Dendritic cell treated with granulocyte-macrophage colony-stimulating factor and Interleukin-4, amounts not matched to agents 40 ng/mL and 50 ng/mL, for 4 days (primary cell): ENCODE measurements around the gene UBAP1.
"Not testable (repeated sequence)": the region's sequence is repeated elsewhere in the genome, so short reads cannot be mapped to it uniquely, and the experiment has no call there.

Experiments used
- H3K27ac Mint-ChIP-seq: one replicate; pipeline ENCODE4 v1.8.0; 2022; ENCODE audit warnings: mild to moderate bottlenecking, mixed read lengths
- H3K27me3 Mint-ChIP-seq: one replicate; pipeline ENCODE4 v1.8.0; 2022; ENCODE audit warnings: mild to moderate bottlenecking, mixed read lengths
- H3K36me3 Mint-ChIP-seq: one replicate; pipeline ENCODE4 v1.8.0; 2022; ENCODE audit warnings: low read depth, mixed read lengths
- H3K4me1 Mint-ChIP-seq: one replicate; pipeline ENCODE4 v1.8.0; 2022; ENCODE audit warnings: low read depth, mixed read lengths
- H3K4me3 Mint-ChIP-seq: one replicate; pipeline ENCODE4 v1.8.0; 2022; ENCODE audit warnings: mild to moderate bottlenecking, moderate library complexity, mixed read lengths
- H3K9me3 Mint-ChIP-seq: one replicate; pipeline ENCODE4 v1.8.0; 2022; ENCODE audit warnings: mixed read lengths
- intact Hi-C: fragments of 100-400 bp; cut with micrococcal nuclease; formaldehyde crosslinking; loops from one replicate; pipeline ENCODE4 v1.15.0; 2022

The UBAP1 gene

GRCh38 chr9:34163434-34163833 lies 15.4 kb upstream of the UBAP1 start:
- Mint-ChIP-seq H3K27me3 (no peaks in the 10 kb centered on the region), H3K27ac (no peak overlapping the region), H3K4me3 (no peak overlapping the region), H3K36me3 (no peaks in the 10 kb centered on the region), H3K4me1 (peaks cover 15% of the 10 kb centered on the region), H3K9me3 (no peaks in the 10 kb centered on the region)
- intact Hi-C loops: no loop called here

- intact Hi-C loops: no loop called here
- Mint-ChIP-seq H3K27ac (no peak overlapping the region), H3K9me3 (no peaks in the 10 kb centered on the region), H3K27me3 (peaks cover 1% of the 10 kb centered on the region), H3K36me3 (no peaks in the 10 kb centered on the region), H3K4me1 (peaks cover 19% of the 10 kb centered on the region), H3K4me3 (no peak overlapping the region)
Measured at GRCh38 chr9:34169125-34169524, 9.7 kb upstream of the UBAP1 start.

GRCh38 chr9:34170237-34170991 lies 8.4 kb upstream of the UBAP1 start:
- intact Hi-C loops: no loop called here
- no peak overlapping the region for H3K27ac Mint-ChIP-seq
- no peaks in the 10 kb centered on the region for H3K9me3 Mint-ChIP-seq
- no peaks in the 10 kb centered on the region for H3K36me3 Mint-ChIP-seq
- H3K27me3 Mint-ChIP-seq: peaks cover 4% of the 10 kb centered on the region
- H3K4me1 Mint-ChIP-seq: peaks cover 19% of the 10 kb centered on the region
- H3K4me3 Mint-ChIP-seq: no peak overlapping the region

GRCh38 chr9:34171753-34172535 lies 6.9 kb upstream of the UBAP1 start:
- H3K27ac Mint-ChIP-seq: peak overlapping the region; percentile 22
- H3K4me1 Mint-ChIP-seq: peaks cover 19% of the 10 kb centered on the region
- intact Hi-C loops: no loop called here
- H3K27me3 Mint-ChIP-seq: peaks cover 4% of the 10 kb centered on the region
- no peaks in the 10 kb centered on the region for H3K36me3 Mint-ChIP-seq
- H3K9me3 Mint-ChIP-seq: no peaks in the 10 kb centered on the region
- H3K4me3 Mint-ChIP-seq: no peak overlapping the region

- Mint-ChIP-seq H3K27ac (no peak overlapping the region), H3K4me3 (no peak overlapping the region), H3K4me1 (peaks cover 27% of the 10 kb centered on the region), H3K36me3 (peaks cover 14% of the 10 kb centered on the region), H3K9me3 (no peaks in the 10 kb centered on the region), H3K27me3 (peaks cover 4% of the 10 kb centered on the region)
- intact Hi-C loops: no loop called here
Measured at GRCh38 chr9:34176089-34176488, 2.8 kb upstream of the UBAP1 start.

- peak overlapping the region; percentile 88 for H3K4me3 Mint-ChIP-seq
- intact Hi-C loops: loop anchor here (2.0 kb wide), 1 partner anchor 53 kb away; no protein-coding TSS in a partner anchor
- H3K9me3 Mint-ChIP-seq: no peaks in the 10 kb centered on the region
- peaks cover 21% of the 10 kb centered on the region for H3K4me1 Mint-ChIP-seq
- H3K27me3 Mint-ChIP-seq: peaks cover 4% of the 10 kb centered on the region
- H3K27ac Mint-ChIP-seq: peak overlapping the region; percentile 96
- peaks cover 21% of the 10 kb centered on the region for H3K36me3 Mint-ChIP-seq
Measured at GRCh38 chr9:34177593-34178435, 1.0 kb upstream of the UBAP1 start.

- H3K9me3 Mint-ChIP-seq: no peaks in the 10 kb centered on the region
- peaks cover 22% of the 10 kb centered on the region for H3K4me1 Mint-ChIP-seq
- peak overlapping the region; percentile 88 for H3K4me3 Mint-ChIP-seq
- intact Hi-C loops: loop anchor here (2.0 kb wide), 1 partner anchor 55 kb away; no protein-coding TSS in a partner anchor
- H3K36me3 Mint-ChIP-seq: peaks cover 30% of the 10 kb centered on the region
- peak overlapping the region; percentile 96 for H3K27ac Mint-ChIP-seq
- peaks cover 4% of the 10 kb centered on the region for H3K27me3 Mint-ChIP-seq
Measured at GRCh38 chr9:34179213-34180136, 632 bp downstream of the UBAP1 start.

- Mint-ChIP-seq H3K9me3 (no peaks in the 10 kb centered on the region), H3K36me3 (peaks cover 38% of the 10 kb centered on the region), H3K4me1 (peaks cover 38% of the 10 kb centered on the region)
Measured at GRCh38 chr9:34185778-34186551, 7.1 kb downstream of the UBAP1 start.

GRCh38 chr9:34187891-34188240 lies 9.0 kb downstream of the UBAP1 start:
- Mint-ChIP-seq H3K9me3 (no peaks in the 10 kb centered on the region), H3K27me3 (no peaks in the 10 kb centered on the region), H3K4me1 (peaks cover 33% of the 10 kb centered on the region), H3K27ac (no peak overlapping the region), H3K36me3 (peaks cover 30% of the 10 kb centered on the region), H3K4me3 (no peak overlapping the region)
- intact Hi-C loops: no loop called here

More at GRCh38 chr9:34185778-34186551, 7.1 kb downstream of the UBAP1 start:
- H3K4me3 Mint-ChIP-seq: no peak overlapping the region
- peak overlapping the region; percentile 43 for H3K27ac Mint-ChIP-seq
- intact Hi-C loops: no loop called here
- no peaks in the 10 kb centered on the region for H3K27me3 Mint-ChIP-seq

GRCh38 chr9:34190996-34191892 lies 12.4 kb downstream of the UBAP1 start:
- H3K27ac Mint-ChIP-seq: no peak overlapping the region
- peaks cover 30% of the 10 kb centered on the region for H3K36me3 Mint-ChIP-seq
- no peaks in the 10 kb centered on the region for H3K9me3 Mint-ChIP-seq
- no peaks in the 10 kb centered on the region for H3K27me3 Mint-ChIP-seq
- H3K4me1 Mint-ChIP-seq: peaks cover 35% of the 10 kb centered on the region
- intact Hi-C loops: no loop called here
- no peak overlapping the region for H3K4me3 Mint-ChIP-seq

GRCh38 chr9:34195143-34195542 lies 16.3 kb downstream of the UBAP1 start:
- H3K27me3 Mint-ChIP-seq: no peaks in the 10 kb centered on the region
- no peak overlapping the region for H3K27ac Mint-ChIP-seq
- H3K36me3 Mint-ChIP-seq: peaks cover 55% of the 10 kb centered on the region
- H3K4me3 Mint-ChIP-seq: no peak overlapping the region
- peaks cover 31% of the 10 kb centered on the region for H3K4me1 Mint-ChIP-seq
- intact Hi-C loops: no loop called here
- H3K9me3 Mint-ChIP-seq: no peaks in the 10 kb centered on the region

GRCh38 chr9:34197286-34197685 lies 18.4 kb downstream of the UBAP1 start:
- H3K27ac Mint-ChIP-seq, intact Hi-C loops, H3K9me3 Mint-ChIP-seq, H3K27me3 Mint-ChIP-seq, H3K4me3 Mint-ChIP-seq: not testable (repeated sequence)
- peaks cover 35% of the 10 kb centered on the region for H3K4me1 Mint-ChIP-seq
- H3K36me3 Mint-ChIP-seq: peaks cover 71% of the 10 kb centered on the region
